ENCODE data around the gene ARAP1. TPM values are rescaled to one million over a fixed set of nuclear protein-coding genes. Genes with fewer than 3 reads are reported as not detected.
A peak's percentile ranks its signal among the peaks of the same experiment; 100 is the strongest.

Gene ARAP1
- total RNA-seq, 1 donor from 2014 or later, result 55.1 TPM

GRCh38 chr11:72782081-72782920 is 30.1 kb upstream of the ARAP1 start:
- Mint-ChIP-seq H3K27ac (ENCODE audit: unreplicated experiment) (no peak overlapping the region), H3K9me3 (ENCODE audit: unreplicated experiment) (no peaks in the 10 kb centered on the region), H3K36me3 (ENCODE audit: low read depth, unreplicated experiment) (peaks cover 6% of the 10 kb centered on the region), H3K27me3 (ENCODE audit: unreplicated experiment) (peaks cover 13% of the 10 kb centered on the region), H3K4me1 (ENCODE audit: unreplicated experiment) (peaks cover 11% of the 10 kb centered on the region), H3K4me3 (ENCODE audit: unreplicated experiment) (peak overlapping the region; percentile 86)
- TF ChIP-seq, protein P1, sequence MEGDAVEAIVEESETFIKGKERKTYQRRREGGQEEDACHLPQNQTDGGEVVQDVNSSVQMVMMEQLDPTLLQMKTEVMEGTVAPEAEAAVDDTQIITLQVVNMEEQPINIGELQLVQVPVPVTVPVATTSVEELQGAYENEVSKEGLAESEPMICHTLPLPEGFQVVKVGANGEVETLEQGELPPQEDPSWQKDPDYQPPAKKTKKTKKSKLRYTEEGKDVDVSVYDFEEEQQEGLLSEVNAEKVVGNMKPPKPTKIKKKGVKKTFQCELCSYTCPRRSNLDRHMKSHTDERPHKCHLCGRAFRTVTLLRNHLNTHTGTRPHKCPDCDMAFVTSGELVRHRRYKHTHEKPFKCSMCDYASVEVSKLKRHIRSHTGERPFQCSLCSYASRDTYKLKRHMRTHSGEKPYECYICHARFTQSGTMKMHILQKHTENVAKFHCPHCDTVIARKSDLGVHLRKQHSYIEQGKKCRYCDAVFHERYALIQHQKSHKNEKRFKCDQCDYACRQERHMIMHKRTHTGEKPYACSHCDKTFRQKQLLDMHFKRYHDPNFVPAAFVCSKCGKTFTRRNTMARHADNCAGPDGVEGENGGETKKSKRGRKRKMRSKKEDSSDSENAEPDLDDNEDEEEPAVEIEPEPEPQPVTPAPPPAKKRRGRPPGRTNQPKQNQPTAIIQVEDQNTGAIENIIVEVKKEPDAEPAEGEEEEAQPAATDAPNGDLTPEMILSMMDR (IDR thresholded peaks at IDR 0.05; ENCODE audit: unreplicated experiment), result no peak
- DNase-seq (ENCODE audit: low spot score), result no peak

DNA sequence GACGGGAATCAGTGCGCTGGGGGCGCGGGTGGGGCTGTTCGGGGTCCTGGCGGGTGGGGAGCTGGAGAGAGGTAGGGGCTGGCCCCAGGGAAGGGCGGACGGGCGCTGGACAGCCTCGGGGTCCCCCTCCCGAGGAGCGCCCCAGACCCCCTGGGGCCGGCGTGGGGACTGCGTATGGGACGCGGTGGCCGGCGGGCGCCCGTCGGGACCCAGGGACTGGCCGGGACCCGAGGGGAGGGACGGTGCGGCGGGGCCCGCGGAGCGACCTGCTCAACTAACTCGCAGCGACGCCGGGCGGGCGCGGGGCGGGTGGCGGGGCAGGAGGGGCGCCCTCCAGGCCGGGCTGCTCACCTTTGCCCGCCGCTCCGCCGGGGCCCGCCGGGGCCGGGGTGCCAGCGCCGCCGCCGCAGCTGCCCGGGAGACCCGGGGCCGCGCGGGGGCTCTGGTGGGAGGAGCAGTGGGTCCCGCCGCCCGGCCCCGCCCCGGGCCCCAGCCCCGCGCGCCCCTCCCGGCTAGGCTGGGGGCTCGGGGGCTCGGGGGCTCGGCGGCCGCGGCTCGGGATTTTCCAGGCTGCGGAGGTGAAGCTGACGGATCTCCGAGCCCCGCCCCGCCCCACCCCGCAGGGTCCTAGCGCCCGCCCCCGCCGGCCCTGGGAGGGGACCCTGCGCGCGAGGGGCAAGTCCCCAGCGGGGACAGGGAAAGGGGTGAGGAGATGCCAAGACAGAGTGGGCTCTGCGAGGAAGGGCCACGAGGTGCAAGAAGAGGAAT is 29.3 kb upstream of the ARAP1 start:
- peak; percentile 37 for DNase-seq (ENCODE audit: low spot score)
- TF ChIP-seq, protein P1 (IDR thresholded peaks at IDR 0.05; ENCODE audit: unreplicated experiment), result no peak
- peaks cover 13% of the 10 kb centered on the region for H3K27me3 Mint-ChIP-seq (ENCODE audit: unreplicated experiment)

GRCh38 chr11:72781063-72781312 is 28.8 kb upstream of the ARAP1 start:
- DNase-seq (ENCODE audit: low spot score), result no peak
- peaks cover 13% of the 10 kb centered on the region for H3K27me3 Mint-ChIP-seq (ENCODE audit: unreplicated experiment)
- H3K9me3 Mint-ChIP-seq (ENCODE audit: unreplicated experiment), result no peaks in the 10 kb centered on the region
- TF ChIP-seq, protein P1 (IDR thresholded peaks at IDR 0.05; ENCODE audit: unreplicated experiment), result no peak
- no peak overlapping the region for H3K27ac Mint-ChIP-seq (ENCODE audit: unreplicated experiment)
- H3K4me3 Mint-ChIP-seq (ENCODE audit: unreplicated experiment), result no peak overlapping the region
- peaks cover 17% of the 10 kb centered on the region for H3K4me1 Mint-ChIP-seq (ENCODE audit: unreplicated experiment)
- H3K36me3 Mint-ChIP-seq (ENCODE audit: low read depth, unreplicated experiment), result peaks cover 6% of the 10 kb centered on the region

More for the DNA sequence above, 29.3 kb upstream of the ARAP1 start:
- Mint-ChIP-seq H3K27ac (ENCODE audit: unreplicated experiment) (no peak overlapping the region), H3K36me3 (ENCODE audit: low read depth, unreplicated experiment) (peaks cover 6% of the 10 kb centered on the region), H3K4me1 (ENCODE audit: unreplicated experiment) (peaks cover 14% of the 10 kb centered on the region), H3K4me3 (ENCODE audit: unreplicated experiment) (peak overlapping the region; percentile 86), H3K9me3 (ENCODE audit: unreplicated experiment) (no peaks in the 10 kb centered on the region)

- peaks cover 12% of the 10 kb centered on the region for H3K36me3 Mint-ChIP-seq (ENCODE audit: low read depth, unreplicated experiment)
- no peak for DNase-seq (ENCODE audit: low spot score)
- H3K4me3 Mint-ChIP-seq (ENCODE audit: unreplicated experiment), result no peak overlapping the region
- H3K27ac Mint-ChIP-seq (ENCODE audit: unreplicated experiment), result no peak overlapping the region
- H3K9me3 Mint-ChIP-seq (ENCODE audit: unreplicated experiment), result no peaks in the 10 kb centered on the region
- TF ChIP-seq, protein P1 (IDR thresholded peaks at IDR 0.05; ENCODE audit: unreplicated experiment), result no peak
- peaks cover 14% of the 10 kb centered on the region for H3K27me3 Mint-ChIP-seq (ENCODE audit: unreplicated experiment)
- peaks cover 17% of the 10 kb centered on the region for H3K4me1 Mint-ChIP-seq (ENCODE audit: unreplicated experiment)
Measured at GRCh38 chr11:72780296-72781062, 28.3 kb upstream of the ARAP1 start.
